ENCODE results near the gene NDUFA3.

- no peak for TF ChIP-seq NCOA1 (CRISPR knock-in tag; IDR thresholded peaks at IDR 0.05)
- no peak for TF ChIP-seq CTCF (CRISPR knock-in tag; IDR thresholded peaks at IDR 0.05)
- TF ChIP-seq PLRG1 (conservative IDR thresholded peaks at IDR 0.05), result no peak
- no peak for TF ChIP-seq FOXA1 (IDR thresholded peaks at IDR 0.05)
- no peak for TF ChIP-seq FOXA1 (CRISPR knock-in tag; IDR thresholded peaks at IDR 0.05)
- no peak for TF ChIP-seq ZNF124 (CRISPR knock-in tag; IDR thresholded peaks at IDR 0.05)
- TF ChIP-seq UBTF (CRISPR knock-in tag; IDR thresholded peaks at IDR 0.05), result no peak
- TF ChIP-seq ZNF784 (CRISPR knock-in tag; IDR thresholded peaks at IDR 0.05; ENCODE audit: borderline replicate concordance), result no peak
- no peak for TF ChIP-seq ESRRA (CRISPR knock-in tag; IDR thresholded peaks at IDR 0.05; ENCODE audit: low read depth)
- TF ChIP-seq ATF3 (CRISPR knock-in tag; IDR thresholded peaks at IDR 0.05), result no peak
- TF ChIP-seq TARDBP (CRISPR knock-in tag; IDR thresholded peaks at IDR 0.05), result no peak
- TF ChIP-seq ZBTB49 (CRISPR knock-in tag; IDR thresholded peaks at IDR 0.05; ENCODE audit: borderline replicate concordance), result no peak
These were observed 48.8 kb downstream of the NDUFA3 start for GRCh38 chr19:54151362-54152035.
